ENCODE measurements around the gene STXBP5.

- TF ChIP-seq CTCF (IDR thresholded peaks at IDR 0.05; ENCODE audit: low read depth, low read length) (no peak), EZH2phosphoT487 (IDR thresholded peaks at IDR 0.05; ENCODE audit: low read depth) (no peak)
Observed at GRCh38 chr6:147366290-147366689, 162.1 kb downstream of the STXBP5 start.
